GM19238 (cell line): ENCODE data around the gene NR3C2.

Source experiments
- DNase-seq: peaks from one replicate; pipeline ENCODE4 v3.0.0; 2011; ENCODE audit warnings: low spot score; ENCODE audit not compliant: insufficient read length

Gene NR3C2

GRCh38 chr4:148265627-148266026 is 176.6 kb downstream of the NR3C2 start:
- DNase-seq: no peak

DNA sequence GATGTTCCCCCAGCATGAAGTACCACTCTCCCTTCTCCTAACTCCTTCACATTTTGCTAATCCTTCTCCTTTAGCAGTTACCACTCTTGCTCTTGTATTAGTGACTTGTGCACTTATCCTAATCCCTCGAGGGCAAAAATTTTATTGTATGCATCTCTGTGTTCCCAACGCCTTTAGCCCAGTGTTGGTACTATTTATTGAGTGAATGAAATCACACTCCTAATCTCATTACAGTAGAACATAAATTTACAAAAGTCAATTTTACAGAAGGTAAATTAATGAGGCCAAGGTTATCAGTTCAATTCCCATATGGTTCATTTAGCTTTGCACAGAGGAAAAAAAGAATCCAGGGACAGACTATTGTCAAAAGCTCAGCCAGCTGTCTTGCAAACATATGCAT is 178.4 kb downstream of the NR3C2 start:
- no peak for DNase-seq

GRCh38 chr4:148263127-148263526 is 179.1 kb downstream of the NR3C2 start:
- no peak for DNase-seq

GRCh38 chr4:148261848-148262247 is 180.4 kb downstream of the NR3C2 start:
- no peak for DNase-seq

DNA sequence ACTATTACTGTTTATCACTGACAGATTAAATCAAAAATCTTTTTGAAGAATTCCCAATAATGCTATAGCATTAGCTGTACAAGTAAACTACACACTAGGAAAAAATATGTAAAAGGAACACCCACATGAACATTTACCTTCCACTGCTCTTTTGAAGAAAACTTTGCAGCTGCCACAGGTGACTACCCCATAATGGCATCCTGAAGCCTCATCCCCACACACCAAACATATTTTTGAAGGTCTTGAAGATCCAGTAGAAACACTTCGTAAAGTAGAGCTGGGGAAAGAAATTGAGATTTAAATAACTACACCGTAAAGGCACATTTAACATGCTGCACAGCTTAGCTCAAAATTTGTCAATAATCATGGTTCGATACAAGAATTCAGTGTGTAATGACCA is 182.4 kb downstream of the NR3C2 start:
- DNase-seq: no peak

DNA sequence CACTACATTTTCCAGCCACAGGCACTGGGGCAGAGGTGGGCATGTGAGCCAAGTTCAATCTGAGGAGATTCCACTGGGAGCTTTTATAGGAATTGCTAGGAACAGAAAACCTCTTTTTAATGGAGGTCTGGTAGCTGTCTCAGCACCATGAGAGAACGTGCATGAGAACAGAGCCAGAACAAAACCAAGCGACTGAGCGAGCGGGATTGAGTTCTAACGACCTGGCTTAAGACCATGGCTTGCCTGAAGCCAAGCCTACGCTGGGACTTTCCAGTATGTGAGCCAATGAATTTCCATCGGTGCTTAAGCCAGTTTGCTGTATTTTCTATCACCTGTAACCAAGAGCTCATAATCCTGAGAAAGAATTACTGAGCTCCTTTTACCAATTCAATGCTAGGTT is 183.7 kb downstream of the NR3C2 start:
- no peak for DNase-seq

GRCh38 chr4:148255344-148255720 is 186.9 kb downstream of the NR3C2 start:
- no peak for DNase-seq

GRCh38 chr4:148254621-148255343 is 187.4 kb downstream of the NR3C2 start:
- DNase-seq: no peak

- DNase-seq: no peak
These were observed 188.4 kb downstream of the NR3C2 start for GRCh38 chr4:148253768-148254167.

DNA sequence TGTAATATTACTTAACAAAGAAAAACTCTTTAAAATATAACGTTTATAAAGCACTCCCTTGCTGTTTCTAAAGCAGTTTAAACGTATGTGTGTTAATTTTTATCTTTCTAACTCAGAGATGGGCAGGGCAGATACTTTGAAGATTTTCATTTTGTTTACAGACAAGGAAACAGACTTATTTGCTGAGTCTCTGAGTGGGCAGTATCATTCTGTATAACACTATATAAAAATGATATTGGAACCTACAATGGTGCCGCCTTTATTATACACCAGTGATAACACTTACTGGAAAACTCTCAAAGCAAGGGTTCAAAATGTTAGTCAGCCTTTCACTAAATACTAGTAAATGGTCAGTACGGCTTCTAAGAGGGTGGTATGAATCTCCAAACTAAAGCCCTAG is 193.4 kb downstream of the NR3C2 start:
- DNase-seq: no peak

DNA sequence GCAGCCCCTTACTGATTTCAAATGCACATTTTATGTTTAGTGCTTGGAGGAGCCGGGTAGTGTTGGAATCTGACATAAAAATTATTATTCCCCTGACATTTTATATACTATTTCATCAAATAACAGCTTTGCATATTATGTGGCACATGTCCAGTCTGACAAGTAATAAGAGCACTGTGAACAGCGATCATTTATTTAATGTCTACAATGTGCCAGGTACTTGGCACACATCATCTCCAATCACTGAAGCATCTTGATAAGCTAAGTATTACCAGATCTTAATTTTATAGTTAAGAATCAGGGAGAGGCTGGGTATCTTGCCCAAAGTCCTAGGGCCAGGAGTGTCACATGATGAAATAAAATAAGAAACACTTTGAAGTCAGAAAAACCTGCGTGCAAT is 197.2 kb downstream of the NR3C2 start:
- no peak for DNase-seq

DNA sequence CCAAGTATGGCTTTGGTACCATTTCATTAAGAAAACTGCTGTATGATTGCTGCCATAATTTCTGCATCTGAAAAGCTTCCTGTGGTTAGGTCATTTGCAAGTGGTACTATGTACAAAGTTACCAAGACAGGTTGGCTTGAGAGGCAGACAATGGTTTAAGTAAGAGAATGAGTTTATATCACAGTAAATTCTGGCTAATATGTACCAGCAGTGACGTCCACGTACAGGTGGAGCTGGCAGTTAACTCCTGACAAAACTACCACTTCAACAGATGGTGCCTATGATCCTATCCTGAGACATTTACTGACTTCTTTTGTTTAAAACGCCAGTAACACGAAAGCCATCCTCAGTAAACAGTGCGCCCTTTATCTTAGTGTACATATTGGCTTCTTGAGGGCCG is 198.4 kb downstream of the NR3C2 start:
- no peak for DNase-seq

GRCh38 chr4:148240241-148240640 is 202.0 kb downstream of the NR3C2 start:
- no peak for DNase-seq

- DNase-seq: no peak
These were observed 202.7 kb downstream of the NR3C2 start for GRCh38 chr4:148239494-148239985.

DNA sequence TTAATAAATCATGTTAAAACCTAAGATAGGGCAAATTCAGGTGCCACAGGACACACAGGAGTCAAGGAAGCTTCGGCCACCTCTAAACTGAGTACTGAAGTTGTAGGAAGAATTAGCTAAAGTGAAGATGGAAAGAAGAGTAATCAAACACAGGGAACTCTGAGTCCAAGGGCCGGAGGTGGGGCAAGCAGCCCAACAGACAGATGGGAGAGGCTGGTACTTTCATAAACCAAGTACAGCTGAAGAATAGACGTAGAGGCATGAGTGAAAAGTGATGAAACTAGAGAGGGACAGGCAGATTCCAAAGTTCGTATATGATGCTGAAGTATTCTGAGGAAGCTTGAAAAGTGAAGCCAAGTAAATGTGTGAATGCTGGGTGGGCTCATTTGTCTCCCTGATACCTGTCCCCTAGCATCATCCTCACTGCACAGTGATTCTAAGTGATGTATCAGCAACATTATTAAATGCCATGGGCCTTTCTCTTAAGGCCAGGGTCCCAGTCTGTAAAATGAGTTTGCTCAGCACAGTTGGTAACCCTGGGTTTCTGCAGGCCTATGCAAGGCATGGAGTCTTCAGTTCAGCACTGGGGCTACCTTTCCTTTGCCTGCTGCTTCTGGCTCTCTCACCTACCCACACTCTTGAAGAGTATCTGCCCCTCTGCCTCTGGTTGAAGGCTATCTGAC is 203.3 kb downstream of the NR3C2 start:
- no peak for DNase-seq

GRCh38 chr4:148238086-148238485 is 204.1 kb downstream of the NR3C2 start:
- DNase-seq: no peak

DNA sequence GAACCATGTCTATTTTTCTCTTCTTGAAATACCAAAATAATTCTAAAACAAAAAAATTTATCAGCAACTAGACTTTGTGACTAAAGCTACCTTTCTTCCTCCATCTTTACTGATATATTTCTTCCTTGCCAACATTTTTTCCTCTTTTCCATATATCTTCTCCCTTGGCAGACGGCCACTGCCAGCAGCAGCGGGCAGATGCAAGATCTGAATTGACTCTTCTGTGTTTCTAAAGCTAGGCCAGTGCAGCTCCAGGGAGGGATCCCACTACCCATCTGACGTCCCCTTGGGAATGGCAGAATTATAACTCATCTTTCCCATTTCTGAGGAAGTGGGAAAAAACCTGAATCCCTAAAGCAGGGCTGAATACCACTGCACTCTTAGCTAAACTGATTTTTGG is 206.4 kb downstream of the NR3C2 start:
- DNase-seq: no peak

- no peak for DNase-seq
These were observed 212.4 kb downstream of the NR3C2 start for GRCh38 chr4:148229798-148230197.

GRCh38 chr4:148229028-148229427 is 213.2 kb downstream of the NR3C2 start:
- no peak for DNase-seq

GRCh38 chr4:148227147-148227546 is 215.1 kb downstream of the NR3C2 start:
- DNase-seq: no peak

DNA sequence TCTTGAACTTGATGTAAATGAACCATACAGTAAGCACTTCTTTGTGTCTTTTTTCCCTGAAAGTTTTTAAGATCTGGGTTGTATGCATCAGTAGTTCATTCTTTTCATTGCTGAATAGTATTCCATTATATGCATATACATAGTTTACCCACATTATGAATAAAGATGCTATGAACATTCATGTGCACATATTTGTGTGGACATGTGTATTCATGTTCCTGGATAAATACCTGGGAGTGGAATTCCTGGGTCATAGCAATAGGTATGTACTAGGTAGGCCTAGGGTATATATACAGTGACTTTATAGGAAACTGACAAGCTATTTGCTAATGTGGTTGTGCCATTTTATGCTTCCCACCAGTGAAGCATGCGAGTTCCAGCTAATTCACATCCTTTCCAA is 215.9 kb downstream of the NR3C2 start:
- no peak for DNase-seq

GRCh38 chr4:148225639-148226038 is 216.6 kb downstream of the NR3C2 start:
- no peak for DNase-seq

DNA sequence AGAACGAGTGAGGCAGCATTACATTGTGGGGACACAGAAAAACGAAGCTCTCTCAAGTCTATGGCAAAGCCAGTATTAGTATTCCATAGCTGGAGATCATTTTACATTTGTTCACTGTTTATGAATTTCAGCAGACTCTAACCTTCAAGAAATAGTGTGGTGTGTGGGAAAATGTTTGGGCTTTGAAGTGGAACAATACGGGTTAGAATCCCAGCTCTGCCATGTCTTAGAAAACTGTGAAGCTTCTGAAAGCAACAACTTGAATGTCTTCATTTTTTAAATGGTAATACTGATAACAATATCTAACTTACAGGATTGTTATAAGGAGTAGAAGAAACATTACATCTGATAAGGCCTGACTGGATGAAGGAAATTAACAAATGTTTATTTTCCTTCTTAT is 217.7 kb downstream of the NR3C2 start:
- no peak for DNase-seq
